HepG2 (cell line): ENCODE data around the gene AKAP8L. TPM values are rescaled to one million over a fixed set of nuclear protein-coding genes. Genes with fewer than 3 reads are reported as not detected.

ENCODE experiments used
- BRD4 ChIP-seq: sonication (generic); formaldehyde crosslinking; IDR thresholded peaks from 2 replicates; pipeline ENCODE4 v1.4.0; 2020; ENCODE audit warnings: missing genetic modification reagents
- CBX1 ChIP-seq: IDR thresholded peaks from one replicate; pipeline ENCODE4 v1.6.1; 2016; ENCODE audit warnings: antibody characterized with exemption, low read depth
- FOSL1 ChIP-seq: sonication (generic); formaldehyde crosslinking; IDR thresholded peaks from 2 replicates; pipeline ENCODE4 v1.9.0; 2021; ENCODE audit warnings: missing genetic modification reagents, borderline replicate concordance
- IKZF1 ChIP-seq: fragments of 450-650 bp; IDR thresholded peaks from 2 replicates; pipeline ENCODE4 v1.7.1; 2016
- PLRG1 ChIP-seq: fragments of 450-650 bp; conservative IDR thresholded peaks from 2 replicates; pipeline ENCODE4 v1.6.1; 2016
- TP53 ChIP-seq: sonication (generic); formaldehyde crosslinking; conservative IDR thresholded peaks from 2 replicates; pipeline ENCODE4 v1.4.0; 2020; ENCODE audit warnings: missing genetic modification reagents
- XRCC5 ChIP-seq: fragments of 200-400 bp; formaldehyde crosslinking; optimal IDR thresholded peaks from 2 replicates; pipeline ENCODE3; 2017; ENCODE audit warnings: mild to moderate bottlenecking, low read length
- YY1 ChIP-seq: IDR thresholded peaks from 2 replicates; pipeline ENCODE4 v1.6.1; 2011; ENCODE audit warnings: low read length, low read depth, moderate library complexity, mild to moderate bottlenecking; ENCODE audit not compliant: insufficient read depth, insufficient replicate concordance
- ZFP41 ChIP-seq: sonication (generic); formaldehyde crosslinking; IDR thresholded peaks from 2 replicates; pipeline ENCODE4 v1.4.0; 2020; ENCODE audit warnings: mild to moderate bottlenecking, missing genetic modification reagents, borderline replicate concordance
- ZFX ChIP-seq: sonication (generic); formaldehyde crosslinking; IDR thresholded peaks from 2 replicates; pipeline ENCODE4 v1.4.0; 2020; ENCODE audit warnings: mild to moderate bottlenecking, low read depth, missing genetic modification reagents, moderate library complexity
- ZKSCAN5 ChIP-seq: sonication (generic); formaldehyde crosslinking; IDR thresholded peaks from 2 replicates; pipeline ENCODE4 v1.5.1; 2020; ENCODE audit warnings: mild to moderate bottlenecking, missing genetic modification reagents
- ZNF234 ChIP-seq: sonication (generic); formaldehyde crosslinking; conservative IDR thresholded peaks from 2 replicates; pipeline ENCODE4 v1.5.1; 2020; ENCODE audit warnings: mild to moderate bottlenecking, missing genetic modification reagents
- ZNF383 ChIP-seq: sonication (generic); formaldehyde crosslinking; IDR thresholded peaks from 2 replicates; pipeline ENCODE4 v1.4.0; 2020; ENCODE audit warnings: missing genetic modification reagents, mild to moderate bottlenecking, borderline replicate concordance
- ZNF674 ChIP-seq: sonication (generic); formaldehyde crosslinking; IDR thresholded peaks from 2 replicates; pipeline ENCODE4 v1.5.0; 2020; ENCODE audit warnings: low read depth, mild to moderate bottlenecking, missing genetic modification reagents
- polyA plus RNA-seq, 8 experiments: library from polyadenylated mRNA; depleted of rRNA in 3 of 8; stranded (reverse) in 7 of 8; unstranded in 1 of 8; fragments of >200 nt; fragmentation: Illumina TruSeq in 4 of 8; extraction: Trizol in 4 of 8; gene quantifications; 2 replicates each; pipeline versions ENCODE4 v1.2.1 to v1.2.3, GENCODE V29; 2011 to 2016; ENCODE audit warnings: low read depth in 4 of 8, missing spikeins in 1 of 8, mixed read lengths in 1 of 8; ENCODE audit not compliant: insufficient read depth in 1 of 8
- total RNA-seq, 5 experiments: library from RNA; depleted of rRNA; stranded (reverse); fragments of >200 nt; fragmentation: Illumina TruSeq; extraction: Trizol; gene quantifications; 2 replicates each; pipeline ENCODE4 v1.2.3, GENCODE V29; 2016; ENCODE audit warnings: low read depth in 1 of 5
- TF ChIP-seq, protein P1 (sequence below): sonication (generic); formaldehyde crosslinking; IDR thresholded peaks from 2 replicates; pipeline ENCODE4 v1.5.0; 2020; ENCODE audit warnings: missing genetic modification reagents, mild to moderate bottlenecking, borderline replicate concordance
- TF ChIP-seq, protein P2 (sequence below): sonication (generic); formaldehyde crosslinking; conservative IDR thresholded peaks from 2 replicates; pipeline ENCODE4 v1.8.0; 2022; ENCODE audit warnings: low read depth, missing genetic modification reagents
- TF ChIP-seq, protein P3 (sequence below): sonication (generic); formaldehyde crosslinking; IDR thresholded peaks from 2 replicates; pipeline ENCODE4 v1.9.0; 2021; ENCODE audit warnings: missing genetic modification reagents, borderline replicate concordance
- TF ChIP-seq, protein P4 (sequence below): sonication (generic); formaldehyde crosslinking; conservative IDR thresholded peaks from 2 replicates; pipeline ENCODE4 v1.4.0; 2020; ENCODE audit warnings: missing genetic modification reagents
- TF ChIP-seq, protein P5 (sequence below): sonication (generic); formaldehyde crosslinking; IDR thresholded peaks from 2 replicates; pipeline ENCODE4 v1.4.0; 2020; ENCODE audit warnings: missing genetic modification reagents, borderline replicate concordance

The AKAP8L gene
- total and polyA plus RNA-seq, 2 of the 13 experiments (the other 11 are each of a cell fraction or from before 2014, with no cell fraction given) = 48.2 to 49.6 TPM

DNA sequence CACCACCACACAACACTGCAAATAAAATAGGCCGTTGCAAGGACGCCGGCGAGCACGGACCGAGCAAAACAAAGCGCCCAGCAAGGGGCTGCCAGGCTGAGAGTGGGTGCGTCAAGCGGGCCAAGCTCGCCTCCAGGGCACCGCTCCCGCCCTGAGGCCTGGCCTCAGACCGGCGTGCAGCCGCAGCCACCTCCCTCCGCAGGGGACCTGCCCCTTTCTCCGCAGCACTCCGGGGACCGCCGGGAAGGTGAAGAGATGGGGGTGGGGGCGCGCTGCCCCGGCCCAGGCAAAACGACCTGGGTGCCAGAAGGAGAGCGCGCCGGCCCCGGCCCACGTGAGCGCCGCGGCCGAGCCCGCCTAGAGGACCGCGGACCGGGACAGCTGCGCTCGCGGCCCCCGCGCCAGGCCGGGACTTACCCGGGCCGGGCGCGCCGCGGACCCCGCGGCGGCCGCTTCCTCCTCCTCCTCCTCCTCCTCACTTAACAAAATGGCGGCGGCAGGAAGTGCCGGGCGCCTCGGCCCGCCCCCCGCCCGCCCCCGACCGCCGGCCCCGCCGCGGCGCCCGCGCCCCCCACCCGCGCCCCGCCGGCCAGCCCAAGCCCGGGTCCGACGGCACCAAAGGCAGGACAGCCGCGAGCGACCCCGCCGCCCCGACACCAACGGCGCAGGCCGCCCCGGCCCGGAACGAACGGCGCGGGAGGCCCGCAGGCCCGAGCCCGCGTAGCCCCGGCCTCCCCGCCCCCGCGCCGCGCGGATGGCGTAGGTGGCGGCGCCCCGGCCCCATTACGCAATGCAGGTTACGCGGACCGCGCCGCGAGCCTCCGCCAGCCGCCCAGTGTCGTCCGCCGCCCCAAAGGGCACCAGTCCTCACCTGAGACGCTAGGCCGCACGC is 87.1 kb downstream of the AKAP8L start (continued):
- TF ChIP-seq YY1 = peak; percentile 86
- TF ChIP-seq TP53 (CRISPR knock-in tag) = no peak
- TF ChIP-seq, protein P1, sequence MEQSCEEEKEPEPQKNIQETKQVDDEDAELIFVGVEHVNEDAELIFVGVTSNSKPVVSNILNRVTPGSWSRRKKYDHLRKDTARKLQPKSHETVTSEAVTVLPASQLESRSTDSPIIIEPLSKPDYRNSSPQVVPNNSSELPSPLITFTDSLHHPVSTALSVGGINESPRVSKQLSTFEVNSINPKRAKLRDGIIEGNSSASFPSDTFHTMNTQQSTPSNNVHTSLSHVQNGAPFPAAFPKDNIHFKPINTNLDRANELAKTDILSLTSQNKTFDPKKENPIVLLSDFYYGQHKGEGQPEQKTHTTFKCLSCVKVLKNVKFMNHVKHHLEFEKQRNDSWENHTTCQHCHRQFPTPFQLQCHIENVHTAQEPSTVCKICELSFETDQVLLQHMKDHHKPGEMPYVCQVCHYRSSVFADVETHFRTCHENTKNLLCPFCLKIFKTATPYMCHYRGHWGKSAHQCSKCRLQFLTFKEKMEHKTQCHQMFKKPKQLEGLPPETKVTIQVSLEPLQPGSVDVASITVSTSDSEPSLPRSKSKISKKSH (CRISPR knock-in tag) = no peak
- no peak for TF ChIP-seq BRD4 (CRISPR knock-in tag)
- TF ChIP-seq XRCC5 = no peak
- TF ChIP-seq PLRG1 = no peak
- TF ChIP-seq, protein P2, sequence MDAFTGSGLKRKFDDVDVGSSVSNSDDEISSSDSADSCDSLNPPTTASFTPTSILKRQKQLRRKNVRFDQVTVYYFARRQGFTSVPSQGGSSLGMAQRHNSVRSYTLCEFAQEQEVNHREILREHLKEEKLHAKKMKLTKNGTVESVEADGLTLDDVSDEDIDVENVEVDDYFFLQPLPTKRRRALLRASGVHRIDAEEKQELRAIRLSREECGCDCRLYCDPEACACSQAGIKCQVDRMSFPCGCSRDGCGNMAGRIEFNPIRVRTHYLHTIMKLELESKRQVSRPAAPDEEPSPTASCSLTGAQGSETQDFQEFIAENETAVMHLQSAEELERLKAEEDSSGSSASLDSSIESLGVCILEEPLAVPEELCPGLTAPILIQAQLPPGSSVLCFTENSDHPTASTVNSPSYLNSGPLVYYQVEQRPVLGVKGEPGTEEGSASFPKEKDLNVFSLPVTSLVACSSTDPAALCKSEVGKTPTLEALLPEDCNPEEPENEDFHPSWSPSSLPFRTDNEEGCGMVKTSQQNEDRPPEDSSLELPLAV (CRISPR knock-in tag) = no peak
- TF ChIP-seq IKZF1 = no peak
- TF ChIP-seq, protein P3, sequence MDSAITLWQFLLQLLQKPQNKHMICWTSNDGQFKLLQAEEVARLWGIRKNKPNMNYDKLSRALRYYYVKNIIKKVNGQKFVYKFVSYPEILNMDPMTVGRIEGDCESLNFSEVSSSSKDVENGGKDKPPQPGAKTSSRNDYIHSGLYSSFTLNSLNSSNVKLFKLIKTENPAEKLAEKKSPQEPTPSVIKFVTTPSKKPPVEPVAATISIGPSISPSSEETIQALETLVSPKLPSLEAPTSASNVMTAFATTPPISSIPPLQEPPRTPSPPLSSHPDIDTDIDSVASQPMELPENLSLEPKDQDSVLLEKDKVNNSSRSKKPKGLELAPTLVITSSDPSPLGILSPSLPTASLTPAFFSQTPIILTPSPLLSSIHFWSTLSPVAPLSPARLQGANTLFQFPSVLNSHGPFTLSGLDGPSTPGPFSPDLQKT (CRISPR knock-in tag) = no peak
- TF ChIP-seq CBX1 = no peak
- TF ChIP-seq FOSL1 (CRISPR knock-in tag) = no peak
- no peak for TF ChIP-seq ZNF383 (CRISPR knock-in tag)
- no peak for TF ChIP-seq ZNF234
- no peak for TF ChIP-seq ZFP41
- TF ChIP-seq, protein P4, sequence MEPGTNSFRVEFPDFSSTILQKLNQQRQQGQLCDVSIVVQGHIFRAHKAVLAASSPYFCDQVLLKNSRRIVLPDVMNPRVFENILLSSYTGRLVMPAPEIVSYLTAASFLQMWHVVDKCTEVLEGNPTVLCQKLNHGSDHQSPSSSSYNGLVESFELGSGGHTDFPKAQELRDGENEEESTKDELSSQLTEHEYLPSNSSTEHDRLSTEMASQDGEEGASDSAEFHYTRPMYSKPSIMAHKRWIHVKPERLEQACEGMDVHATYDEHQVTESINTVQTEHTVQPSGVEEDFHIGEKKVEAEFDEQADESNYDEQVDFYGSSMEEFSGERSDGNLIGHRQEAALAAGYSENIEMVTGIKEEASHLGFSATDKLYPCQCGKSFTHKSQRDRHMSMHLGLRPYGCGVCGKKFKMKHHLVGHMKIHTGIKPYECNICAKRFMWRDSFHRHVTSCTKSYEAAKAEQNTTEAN (CRISPR knock-in tag) = no peak
- TF ChIP-seq, protein P5, sequence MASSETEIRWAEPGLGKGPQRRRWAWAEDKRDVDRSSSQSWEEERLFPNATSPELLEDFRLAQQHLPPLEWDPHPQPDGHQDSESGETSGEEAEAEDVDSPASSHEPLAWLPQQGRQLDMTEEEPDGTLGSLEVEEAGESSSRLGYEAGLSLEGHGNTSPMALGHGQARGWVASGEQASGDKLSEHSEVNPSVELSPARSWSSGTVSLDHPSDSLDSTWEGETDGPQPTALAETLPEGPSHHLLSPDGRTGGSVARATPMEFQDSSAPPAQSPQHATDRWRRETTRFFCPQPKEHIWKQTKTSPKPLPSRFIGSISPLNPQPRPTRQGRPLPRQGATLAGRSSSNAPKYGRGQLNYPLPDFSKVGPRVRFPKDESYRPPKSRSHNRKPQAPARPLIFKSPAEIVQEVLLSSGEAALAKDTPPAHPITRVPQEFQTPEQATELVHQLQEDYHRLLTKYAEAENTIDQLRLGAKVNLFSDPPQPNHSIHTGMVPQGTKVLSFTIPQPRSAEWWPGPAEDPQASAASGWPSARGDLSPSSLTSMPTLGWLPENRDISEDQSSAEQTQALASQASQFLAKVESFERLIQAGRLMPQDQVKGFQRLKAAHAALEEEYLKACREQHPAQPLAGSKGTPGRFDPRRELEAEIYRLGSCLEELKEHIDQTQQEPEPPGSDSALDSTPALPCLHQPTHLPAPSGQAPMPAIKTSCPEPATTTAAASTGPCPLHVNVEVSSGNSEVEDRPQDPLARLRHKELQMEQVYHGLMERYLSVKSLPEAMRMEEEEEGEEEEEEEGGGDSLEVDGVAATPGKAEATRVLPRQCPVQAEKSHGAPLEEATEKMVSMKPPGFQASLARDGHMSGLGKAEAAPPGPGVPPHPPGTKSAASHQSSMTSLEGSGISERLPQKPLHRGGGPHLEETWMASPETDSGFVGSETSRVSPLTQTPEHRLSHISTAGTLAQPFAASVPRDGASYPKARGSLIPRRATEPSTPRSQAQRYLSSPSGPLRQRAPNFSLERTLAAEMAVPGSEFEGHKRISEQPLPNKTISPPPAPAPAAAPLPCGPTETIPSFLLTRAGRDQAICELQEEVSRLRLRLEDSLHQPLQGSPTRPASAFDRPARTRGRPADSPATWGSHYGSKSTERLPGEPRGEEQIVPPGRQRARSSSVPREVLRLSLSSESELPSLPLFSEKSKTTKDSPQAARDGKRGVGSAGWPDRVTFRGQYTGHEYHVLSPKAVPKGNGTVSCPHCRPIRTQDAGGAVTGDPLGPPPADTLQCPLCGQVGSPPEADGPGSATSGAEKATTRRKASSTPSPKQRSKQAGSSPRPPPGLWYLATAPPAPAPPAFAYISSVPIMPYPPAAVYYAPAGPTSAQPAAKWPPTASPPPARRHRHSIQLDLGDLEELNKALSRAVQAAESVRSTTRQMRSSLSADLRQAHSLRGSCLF = no peak
- no peak for TF ChIP-seq ZKSCAN5 (CRISPR knock-in tag)
- peak; percentile 50; the same call in 1 of the 2 replicates for TF ChIP-seq ZNF674 (CRISPR knock-in tag)
- peak; percentile 71 for TF ChIP-seq ZFX (CRISPR knock-in tag)
